Measurements from ENCODE around the gene TMC5. TPM values are rescaled to one million over a fixed set of nuclear protein-coding genes. Genes with fewer than 3 reads are reported as not detected.

TMC5 gene
- total and polyA plus RNA-seq, 2 of the 8 experiments (the other 6 are each of a cell fraction or from before 2014, with no cell fraction given): 1.6 to 1.8 TPM

DNA sequence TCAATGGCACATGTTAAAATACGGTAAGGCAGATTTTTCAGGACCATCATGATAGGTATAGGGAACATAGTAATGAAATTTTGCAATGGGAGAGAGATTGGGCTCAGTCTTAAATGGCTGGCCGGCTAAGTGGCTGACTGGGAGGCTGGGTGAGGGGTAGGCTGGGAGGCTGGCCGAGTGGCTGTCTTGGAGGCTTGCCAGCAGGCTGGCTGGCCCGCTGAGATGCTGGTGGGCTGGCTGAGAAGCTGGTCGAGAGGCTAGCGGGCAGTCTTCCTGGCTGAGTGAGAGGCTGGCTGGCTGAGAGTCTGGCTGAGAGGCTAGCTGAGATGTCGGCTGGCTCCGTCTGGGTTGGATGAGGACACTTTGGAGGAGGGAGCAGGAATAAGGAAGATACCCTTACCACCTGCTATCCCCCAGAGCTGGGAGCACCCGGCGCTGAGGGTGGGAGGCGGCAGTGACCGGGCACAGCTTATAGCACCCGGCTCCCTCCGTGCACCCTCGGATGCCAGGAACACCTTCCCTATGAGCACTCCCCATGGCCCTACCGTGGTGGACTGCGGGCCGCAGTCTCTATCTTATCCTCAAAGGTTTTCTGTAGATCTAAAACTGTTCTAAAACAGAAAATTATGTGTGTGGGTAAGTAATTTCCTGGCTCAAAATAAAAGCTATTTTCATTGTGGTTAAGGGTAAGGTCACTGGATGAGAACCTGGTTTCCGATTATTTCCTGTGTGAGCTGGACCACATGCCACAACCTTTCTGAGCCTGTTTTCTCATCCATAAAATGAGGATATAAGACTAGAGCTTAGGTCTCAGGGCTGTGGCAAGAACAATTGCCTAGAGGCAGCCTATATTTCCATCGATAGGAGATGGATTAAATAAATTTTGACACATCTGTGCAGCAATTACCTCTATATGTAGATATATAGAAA, 34.5 kb upstream of the TMC5 start (continued):
- TF ChIP-seq EP300 (IDR thresholded peaks at IDR 0.05; ENCODE audit: borderline replicate concordance in 1 of 2, low read depth in 2 of 2, low read length in 2 of 2) (no peak), TCF12 (IDR thresholded peaks at IDR 0.05; ENCODE audit: low read depth, low read length) (no peak), TAF1 (IDR thresholded peaks at IDR 0.05; ENCODE audit: low read depth, low read length) (no peak)
